HAP-1 (cell line): ENCODE measurements around the gene DIPK1A.

Experiments used
- DNase-seq, 2 experiments: peaks; one replicate each; pipeline ENCODE4 v3.0.0-alpha.2; 2016 to 2020; ENCODE audit warnings: low spot score in 2 of 2
- H3K27me3 ChIP-seq: fragments of 250-450 bp; sonication (Bioruptor Pico); 2 replicates; pipeline ENCODE4 v1.5.1; 2020; ENCODE audit warnings: low read depth, mild to moderate bottlenecking, moderate library complexity
- H3K36me3 ChIP-seq: fragments of 250-450 bp; sonication (Bioruptor Pico); replicated peaks from 2 replicates; pipeline ENCODE4 v1.5.1; 2020; ENCODE audit warnings: mild to moderate bottlenecking
- H3K4me1 ChIP-seq: fragments of 250-450 bp; sonication (Bioruptor Pico); 2 replicates; pipeline ENCODE4 v1.5.1; 2020; ENCODE audit warnings: mild to moderate bottlenecking
- H3K4me3 ChIP-seq: fragments of 250-450 bp; sonication (Bioruptor Pico); 2 replicates; pipeline ENCODE4 v1.5.1; 2020; ENCODE audit warnings: mild to moderate bottlenecking, moderate library complexity
- H3K9me3 ChIP-seq: fragments of 250-450 bp; sonication (Bioruptor Pico); 2 replicates; pipeline ENCODE4 v1.5.1; 2020; ENCODE audit warnings: mild to moderate bottlenecking, moderate library complexity
- in situ Hi-C: fragments of 300-500 bp; cut with MboI; formaldehyde crosslinking; loops from 3 replicates; pipeline ENCODE4 v1.14.3; 2020; ENCODE audit warnings: low sequenced_read_pairs, inconsistent platforms, mixed read lengths

DIPK1A gene

DNA sequence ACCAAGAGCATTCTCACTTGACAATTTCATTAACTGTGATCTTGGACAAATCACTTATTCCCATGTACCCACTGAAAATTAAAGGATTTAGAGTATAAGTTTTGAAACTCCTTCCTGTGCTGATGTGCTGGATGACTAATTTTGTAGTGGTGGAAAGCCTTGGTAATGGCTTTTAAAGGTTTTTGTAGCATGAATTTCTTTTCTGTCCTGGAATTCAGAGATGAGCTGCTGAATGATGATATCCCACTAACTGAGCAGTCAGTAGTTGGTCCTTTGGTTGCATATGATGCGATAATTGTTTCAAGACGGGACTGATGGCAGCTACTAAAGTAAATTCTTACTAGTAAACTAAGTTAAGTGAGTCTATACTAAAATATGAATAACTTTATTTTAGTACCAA lies 124.2 kb downstream of the DIPK1A start:
- H3K4me1 ChIP-seq, result peaks cover 18% of the 10 kb centered on the region
- in situ Hi-C loops, result no loop called here
- peaks cover 100% of the 10 kb centered on the region for H3K36me3 ChIP-seq
- H3K4me3 ChIP-seq, result no peak overlapping the region
- no peak for DNase-seq
- no peaks in the 10 kb centered on the region for H3K9me3 ChIP-seq
- no peaks in the 10 kb centered on the region for H3K27me3 ChIP-seq

- Histone ChIP-seq H3K36me3 (peaks cover 76% of the 10 kb centered on the region), H3K4me3 (peak overlapping the region; percentile 100), H3K27me3 (no peaks in the 10 kb centered on the region), H3K9me3 (no peaks in the 10 kb centered on the region), H3K4me1 (peaks cover 18% of the 10 kb centered on the region)
- no peak for DNase-seq
- in situ Hi-C loops, result no loop called here
Observed at GRCh38 chr1:92834617-92835016, 126.6 kb downstream of the DIPK1A start.

DNA sequence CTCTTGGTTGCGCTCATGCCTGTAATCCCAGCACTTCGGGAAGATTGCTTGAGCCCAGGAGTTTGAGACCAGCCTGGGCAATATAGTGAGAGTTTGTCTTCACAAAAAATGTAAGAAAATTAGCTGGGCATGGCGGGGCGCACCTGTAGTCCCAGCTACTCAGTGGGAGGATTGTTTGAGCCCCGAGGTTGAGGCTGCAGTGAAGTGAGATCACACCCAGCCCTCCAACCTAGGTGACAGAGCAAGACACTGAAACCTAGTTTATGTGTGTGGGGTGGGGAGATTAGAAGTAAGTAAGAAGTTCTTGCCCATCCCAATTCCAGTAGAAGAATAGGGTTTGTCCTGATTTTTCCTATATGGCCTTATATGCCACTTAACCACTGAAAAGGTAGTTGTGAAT lies 127.4 kb downstream of the DIPK1A start:
- Histone ChIP-seq H3K4me1 (peaks cover 18% of the 10 kb centered on the region), H3K4me3 (peak overlapping the region; percentile 100), H3K36me3 (peaks cover 68% of the 10 kb centered on the region), H3K27me3 (no peaks in the 10 kb centered on the region), H3K9me3 (no peaks in the 10 kb centered on the region)
- DNase-seq, result peak in 1 of 2 experiments; percentile 24
- in situ Hi-C loops, result no loop called here

DNA sequence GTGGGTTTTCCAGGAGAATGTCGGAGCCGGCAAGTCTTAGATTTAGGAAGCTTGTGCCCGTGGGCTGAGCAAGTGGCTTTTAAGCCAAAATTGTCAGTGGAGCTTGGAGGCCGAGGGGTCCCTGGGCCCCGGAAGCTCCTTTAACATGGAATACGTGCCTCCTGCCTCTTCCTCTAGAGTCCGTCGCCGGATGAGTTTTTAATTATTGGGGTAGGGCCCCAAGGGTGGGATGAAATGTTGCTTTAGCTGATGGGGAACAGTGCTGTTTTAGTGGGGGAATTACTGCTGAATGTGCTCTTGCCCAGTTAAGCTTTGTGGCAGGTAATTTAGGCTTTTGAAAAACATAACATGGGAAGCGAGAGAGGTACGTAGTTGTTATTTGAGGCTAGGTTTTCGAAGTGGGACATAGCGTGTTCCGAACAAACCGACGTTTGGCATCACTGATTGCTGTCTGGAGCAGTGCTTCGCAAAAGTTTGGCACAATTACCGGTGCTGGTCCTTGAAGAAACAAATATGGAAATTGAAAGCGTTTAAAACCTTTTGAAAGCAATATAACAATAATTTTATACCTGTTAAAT lies 128.6 kb downstream of the DIPK1A start:
- no peaks in the 10 kb centered on the region for H3K27me3 ChIP-seq
- peaks cover 18% of the 10 kb centered on the region for H3K4me1 ChIP-seq
- peak overlapping the region; percentile 100 for H3K4me3 ChIP-seq
- in situ Hi-C loops, result no loop called here
- no peaks in the 10 kb centered on the region for H3K9me3 ChIP-seq
- DNase-seq, result no peak
- peaks cover 56% of the 10 kb centered on the region for H3K36me3 ChIP-seq

GRCh38 chr1:92831762-92832536 lies 129.3 kb downstream of the DIPK1A start, which contains the start of gene RPL5:
Gene RPL5, plus strand, starts transcription at chr1:92832040. Its CDS starts 75 bp downstream, at chr1:92832115.
- Histone ChIP-seq H3K9me3 (no peaks in the 10 kb centered on the region), H3K36me3 (peaks cover 50% of the 10 kb centered on the region), H3K4me1 (peaks cover 18% of the 10 kb centered on the region), H3K27me3 (no peaks in the 10 kb centered on the region), H3K4me3 (peak within 1 kb of the TSS; percentile 100)
- peak; percentile 92 to 98 for DNase-seq
- in situ Hi-C loops, result no loop called here

- peak overlapping the region; percentile 100 for H3K4me3 ChIP-seq
- in situ Hi-C loops, result no loop called here
- no peaks in the 10 kb centered on the region for H3K9me3 ChIP-seq
- peaks cover 18% of the 10 kb centered on the region for H3K4me1 ChIP-seq
- H3K27me3 ChIP-seq, result no peaks in the 10 kb centered on the region
- DNase-seq, result no peak
- peaks cover 44% of the 10 kb centered on the region for H3K36me3 ChIP-seq
Observed at GRCh38 chr1:92831368-92831761, 129.9 kb downstream of the DIPK1A start.

DNA sequence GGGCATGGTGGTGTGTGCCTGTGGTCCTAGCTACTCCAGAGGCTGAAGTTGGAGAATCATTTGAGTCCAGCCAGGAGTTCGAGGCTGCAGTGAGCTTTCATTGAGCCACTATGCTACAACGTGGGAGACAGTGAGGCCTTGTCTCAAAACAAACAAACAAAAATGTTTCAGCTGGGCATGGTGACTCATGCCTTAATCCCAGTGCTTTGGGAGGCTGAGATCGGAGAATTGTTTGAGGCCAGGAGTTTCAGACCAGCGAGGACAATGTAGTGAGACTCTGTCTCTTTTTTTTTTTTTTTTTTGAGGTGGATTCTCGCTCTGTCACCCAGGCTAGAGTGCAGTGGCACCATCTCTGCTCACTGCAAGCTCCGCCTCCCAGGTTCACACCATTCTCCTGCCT lies 134.5 kb downstream of the DIPK1A start:
- Histone ChIP-seq H3K27me3 (no peaks in the 10 kb centered on the region), H3K9me3 (no peaks in the 10 kb centered on the region), H3K4me1 (no peaks in the 10 kb centered on the region; the same call in 1 of the 2 replicates), H3K4me3 (no peak overlapping the region), H3K36me3 (no peaks in the 10 kb centered on the region)
- in situ Hi-C loops, result no loop called here
- DNase-seq, result no peak

- no peaks in the 10 kb centered on the region for H3K36me3 ChIP-seq
- DNase-seq, result no peak
Observed at GRCh38 chr1:92822879-92823278, 138.4 kb downstream of the DIPK1A start.

GRCh38 chr1:92820551-92820950 lies 140.7 kb downstream of the DIPK1A start:
- Histone ChIP-seq H3K9me3 (no peaks in the 10 kb centered on the region), H3K4me1 (no peaks in the 10 kb centered on the region), H3K27me3 (no peaks in the 10 kb centered on the region), H3K36me3 (no peaks in the 10 kb centered on the region), H3K4me3 (no peak overlapping the region)
- no peak for DNase-seq
- in situ Hi-C loops, result no loop called here

More at GRCh38 chr1:92822879-92823278, 138.4 kb downstream of the DIPK1A start:
- in situ Hi-C loops, result no loop called here
- Histone ChIP-seq H3K4me1 (no peaks in the 10 kb centered on the region), H3K27me3 (no peaks in the 10 kb centered on the region), H3K4me3 (no peak overlapping the region), H3K9me3 (no peaks in the 10 kb centered on the region)

- H3K4me1 ChIP-seq, result no peaks in the 10 kb centered on the region
- H3K9me3 ChIP-seq, result no peaks in the 10 kb centered on the region
- H3K4me3 ChIP-seq, result no peak overlapping the region
- in situ Hi-C loops, result no loop called here
- no peaks in the 10 kb centered on the region for H3K36me3 ChIP-seq
- DNase-seq, result no peak
- no peaks in the 10 kb centered on the region for H3K27me3 ChIP-seq
Observed at GRCh38 chr1:92820024-92820423, 141.2 kb downstream of the DIPK1A start.

GRCh38 chr1:92817986-92818764 lies 143.1 kb downstream of the DIPK1A start:
- DNase-seq, result peak; percentile 44 to 48
- in situ Hi-C loops, result no loop called here
- Histone ChIP-seq H3K9me3 (no peaks in the 10 kb centered on the region), H3K4me1 (no peaks in the 10 kb centered on the region), H3K36me3 (no peaks in the 10 kb centered on the region), H3K4me3 (no peak overlapping the region), H3K27me3 (no peaks in the 10 kb centered on the region)

- Histone ChIP-seq H3K9me3 (no peaks in the 10 kb centered on the region), H3K4me1 (no peaks in the 10 kb centered on the region), H3K27me3 (no peaks in the 10 kb centered on the region), H3K36me3 (no peaks in the 10 kb centered on the region), H3K4me3 (no peak overlapping the region)
- in situ Hi-C loops, result no loop called here
- DNase-seq, result no peak
Observed at GRCh38 chr1:92817137-92817697, 144.0 kb downstream of the DIPK1A start.

DNA sequence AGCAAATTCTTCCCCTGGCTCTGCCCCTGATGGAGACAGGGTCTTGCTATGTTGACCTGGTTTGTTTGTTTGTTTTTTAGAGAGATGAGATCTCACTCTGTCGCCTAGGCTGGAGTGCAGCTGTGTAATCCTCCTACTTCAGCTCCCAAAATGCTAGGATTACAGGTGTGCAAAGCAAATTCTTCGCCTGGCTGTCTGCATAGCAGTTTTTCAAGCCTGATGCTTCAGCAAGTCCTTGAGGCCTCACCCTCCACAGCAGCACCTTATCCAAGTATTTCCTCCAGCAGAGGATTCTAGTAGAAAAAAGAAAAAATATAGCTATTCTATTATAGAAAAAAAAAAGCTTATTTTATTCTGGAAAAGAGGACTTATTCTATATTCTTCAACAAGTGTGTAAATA lies 144.5 kb downstream of the DIPK1A start:
- in situ Hi-C loops, result no loop called here

More for the DNA sequence above, 144.5 kb downstream of the DIPK1A start:
- Histone ChIP-seq H3K9me3 (no peaks in the 10 kb centered on the region), H3K4me3 (no peak overlapping the region), H3K4me1 (no peaks in the 10 kb centered on the region), H3K36me3 (no peaks in the 10 kb centered on the region), H3K27me3 (no peaks in the 10 kb centered on the region)
- no peak for DNase-seq
